Measurements from ENCODE around the gene HYAL4. TPM values are rescaled to one million over a fixed set of nuclear protein-coding genes. Genes with fewer than 3 reads are reported as not detected.

HYAL4 gene
- total RNA-seq, 1 experiment from 2014 or later = not detected

DNA sequence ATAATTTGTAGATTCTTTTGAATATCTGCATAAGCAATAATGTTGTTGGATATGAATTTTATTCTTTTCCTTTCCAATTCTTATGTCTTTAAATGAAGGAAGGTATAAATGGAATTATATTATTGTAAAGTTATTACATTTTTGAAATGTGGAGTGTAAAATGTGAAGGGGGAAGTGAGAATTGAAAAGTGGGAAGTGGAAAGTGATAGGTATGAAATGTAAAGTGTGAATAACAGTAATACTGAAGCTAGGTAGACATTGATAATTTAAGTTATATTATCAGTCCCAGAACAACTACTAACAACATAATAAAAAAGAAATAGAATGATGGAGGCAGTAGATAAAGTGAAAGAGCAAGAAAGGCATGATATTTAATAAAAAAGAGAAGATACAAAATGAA lies 39.7 kb upstream of the HYAL4 start:
- H3K27ac ChIP-seq (ENCODE audit: low read depth, low read length, poor library complexity, severe bottlenecking) = no peak overlapping the region
- POLR2A ChIA-PET (ENCODE audit: low non-redundant PET) = no interaction called here
- no peaks in the 10 kb centered on the region for H3K4me1 ChIP-seq (ENCODE audit: insufficient read depth, low read length, poor library complexity, severe bottlenecking)
- no peak for TF ChIP-seq EZH2 (IDR thresholded peaks at IDR 0.05; ENCODE audit: borderline replicate concordance, low read depth, low read length, poor library complexity, severe bottlenecking)
- TF ChIP-seq CTCF (conservative IDR thresholded peaks at IDR 0.05; ENCODE audit: low read depth, low read length) = no peak
- intact Hi-C loops (cut with micrococcal nuclease; ENCODE audit: unreplicated experiment) = no loop called here
- H3K4me3 ChIP-seq (ENCODE audit: low read depth, low read length, poor library complexity, severe bottlenecking) = no peak overlapping the region
- CTCF ChIA-PET = no interaction called here
- no peak for DNase-seq (ENCODE audit: low spot score)
- H3K36me3 ChIP-seq (ENCODE audit: insufficient read depth, low read length, poor library complexity, severe bottlenecking) = no peaks in the 10 kb centered on the region
- no peaks in the 10 kb centered on the region for H3K9me3 ChIP-seq (ENCODE audit: low read depth, low read length, poor library complexity, severe bottlenecking)
- no peaks in the 10 kb centered on the region for H3K27me3 ChIP-seq (replicated peaks; ENCODE audit: insufficient read depth, low read depth, low read length, poor library complexity)
- no TSS peak for BruUV-seq (replicated peaks)

GRCh38 chr7:123809471-123809870 lies 35.5 kb upstream of the HYAL4 start:
- Histone ChIP-seq H3K27ac (ENCODE audit: low read depth, low read length, poor library complexity, severe bottlenecking) (no peak overlapping the region), H3K9me3 (ENCODE audit: low read depth, low read length, poor library complexity, severe bottlenecking) (no peaks in the 10 kb centered on the region), H3K4me1 (ENCODE audit: insufficient read depth, low read length, poor library complexity, severe bottlenecking) (no peaks in the 10 kb centered on the region), H3K36me3 (ENCODE audit: insufficient read depth, low read length, poor library complexity, severe bottlenecking) (no peaks in the 10 kb centered on the region), H3K27me3 (replicated peaks; ENCODE audit: insufficient read depth, low read depth, low read length, poor library complexity) (no peaks in the 10 kb centered on the region), H3K4me3 (ENCODE audit: low read depth, low read length, poor library complexity, severe bottlenecking) (no peak overlapping the region)
- DNase-seq (ENCODE audit: low spot score) = no peak
- intact Hi-C loops (cut with micrococcal nuclease; ENCODE audit: unreplicated experiment) = no loop called here
- BruUV-seq (replicated peaks) = no TSS peak
- CTCF ChIA-PET = no interaction called here
- POLR2A ChIA-PET (ENCODE audit: low non-redundant PET) = no interaction called here
- TF ChIP-seq EZH2 (IDR thresholded peaks at IDR 0.05; ENCODE audit: borderline replicate concordance, low read depth, low read length, poor library complexity, severe bottlenecking) (no peak), CTCF (conservative IDR thresholded peaks at IDR 0.05; ENCODE audit: low read depth, low read length) (no peak)

GRCh38 chr7:123811056-123811455 lies 33.9 kb upstream of the HYAL4 start:
- ChIA-PET POLR2A (ENCODE audit: low non-redundant PET) (no interaction called here), CTCF (no interaction called here)
- no peak overlapping the region for H3K27ac ChIP-seq (ENCODE audit: low read depth, low read length, poor library complexity, severe bottlenecking)
- H3K27me3 ChIP-seq (replicated peaks; ENCODE audit: insufficient read depth, low read depth, low read length, poor library complexity) = no peaks in the 10 kb centered on the region
- no peaks in the 10 kb centered on the region for H3K4me1 ChIP-seq (ENCODE audit: insufficient read depth, low read length, poor library complexity, severe bottlenecking)
- H3K36me3 ChIP-seq (ENCODE audit: insufficient read depth, low read length, poor library complexity, severe bottlenecking) = no peaks in the 10 kb centered on the region
- H3K9me3 ChIP-seq (ENCODE audit: low read depth, low read length, poor library complexity, severe bottlenecking) = no peaks in the 10 kb centered on the region
- BruUV-seq (replicated peaks) = no TSS peak
- intact Hi-C loops (cut with micrococcal nuclease; ENCODE audit: unreplicated experiment) = no loop called here
- H3K4me3 ChIP-seq (ENCODE audit: low read depth, low read length, poor library complexity, severe bottlenecking) = no peak overlapping the region
- DNase-seq (ENCODE audit: low spot score) = peak; percentile 19
- TF ChIP-seq CTCF (conservative IDR thresholded peaks at IDR 0.05; ENCODE audit: low read depth, low read length) (no peak), EZH2 (IDR thresholded peaks at IDR 0.05; ENCODE audit: borderline replicate concordance, low read depth, low read length, poor library complexity, severe bottlenecking) (no peak)
